T follicular helper cell (primary cell): ENCODE measurements around the gene MMP24OS.
"Not testable (repeated sequence)": the region's sequence is repeated elsewhere in the genome, so short reads cannot be mapped to it uniquely, and the experiment has no call there.

ENCODE experiments used
- DNase-seq: peaks from one replicate; pipeline ENCODE4 v3.0.0-alpha.2; 2020; ENCODE audit warnings: low read depth

The MMP24OS gene

DNA sequence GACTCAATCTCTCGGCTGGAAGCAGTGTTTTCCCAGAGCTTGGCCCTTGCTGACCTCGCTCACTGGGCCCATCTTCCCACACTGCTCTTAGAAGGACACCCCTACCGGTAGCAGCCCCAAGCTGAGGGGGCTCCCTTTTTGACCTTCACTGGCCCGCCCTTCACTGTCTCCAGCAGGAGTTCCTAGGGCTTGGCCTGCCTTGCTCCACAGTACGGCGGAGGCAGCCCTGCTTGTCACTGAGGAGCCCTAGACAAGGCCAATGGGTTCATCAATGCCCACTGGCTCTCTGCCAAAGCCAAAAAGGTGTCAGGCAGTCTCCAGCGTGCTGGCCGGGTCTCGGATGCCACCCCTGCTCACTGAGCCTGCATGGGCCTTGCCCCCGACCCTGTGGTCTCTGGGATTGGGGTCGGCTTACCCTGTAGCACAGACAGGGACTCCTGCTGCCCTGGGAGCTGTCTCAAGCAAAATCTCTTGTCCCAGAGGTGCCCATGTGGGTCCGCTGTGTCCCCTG lies 2.1 kb downstream of the MMP24OS start:
- no peak for DNase-seq

- no peak for DNase-seq
Observed at GRCh38 chr20:35274172-35275092, 3.5 kb downstream of the MMP24OS start.

DNA sequence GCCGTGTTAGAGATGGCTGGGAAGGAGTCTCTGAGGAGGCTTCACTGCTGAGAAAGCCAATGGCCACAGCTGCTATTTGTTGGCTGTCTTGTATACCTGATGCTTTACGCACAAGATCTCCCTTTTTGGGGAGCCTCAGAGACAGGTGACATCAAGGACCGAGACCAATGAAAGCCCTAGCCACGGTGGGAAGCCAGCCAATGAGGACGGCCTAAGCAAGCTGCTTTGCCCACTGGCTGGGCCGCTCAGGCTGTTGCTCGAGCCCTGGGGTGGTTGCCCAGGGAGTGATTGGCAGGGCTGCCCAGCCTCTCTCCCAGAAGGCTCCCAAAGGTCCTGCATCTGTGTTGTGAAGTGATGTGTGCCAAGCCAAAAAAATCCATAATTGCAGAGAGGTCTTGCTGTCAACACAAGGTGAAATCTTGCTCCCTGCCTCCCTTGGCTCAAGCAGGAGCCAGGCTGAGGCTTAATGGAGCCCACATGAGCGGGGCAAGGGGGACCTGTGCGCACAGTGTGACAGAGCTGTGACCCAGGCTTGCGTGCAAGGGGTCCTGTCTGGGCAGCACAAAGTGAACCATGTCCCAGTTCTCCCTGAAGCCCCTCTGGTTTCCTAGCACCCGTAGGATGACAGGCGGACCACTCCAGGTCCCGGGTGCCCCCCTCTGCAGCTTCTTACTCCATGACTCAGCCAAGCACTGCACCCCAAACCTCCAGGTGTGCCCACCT lies 4.3 kb downstream of the MMP24OS start:
- DNase-seq: no peak

- no peak for DNase-seq
Observed at GRCh38 chr20:35271904-35272303, 6.0 kb downstream of the MMP24OS start.

GRCh38 chr20:35271073-35271882 lies 6.6 kb downstream of the MMP24OS start:
- DNase-seq: no peak

DNA sequence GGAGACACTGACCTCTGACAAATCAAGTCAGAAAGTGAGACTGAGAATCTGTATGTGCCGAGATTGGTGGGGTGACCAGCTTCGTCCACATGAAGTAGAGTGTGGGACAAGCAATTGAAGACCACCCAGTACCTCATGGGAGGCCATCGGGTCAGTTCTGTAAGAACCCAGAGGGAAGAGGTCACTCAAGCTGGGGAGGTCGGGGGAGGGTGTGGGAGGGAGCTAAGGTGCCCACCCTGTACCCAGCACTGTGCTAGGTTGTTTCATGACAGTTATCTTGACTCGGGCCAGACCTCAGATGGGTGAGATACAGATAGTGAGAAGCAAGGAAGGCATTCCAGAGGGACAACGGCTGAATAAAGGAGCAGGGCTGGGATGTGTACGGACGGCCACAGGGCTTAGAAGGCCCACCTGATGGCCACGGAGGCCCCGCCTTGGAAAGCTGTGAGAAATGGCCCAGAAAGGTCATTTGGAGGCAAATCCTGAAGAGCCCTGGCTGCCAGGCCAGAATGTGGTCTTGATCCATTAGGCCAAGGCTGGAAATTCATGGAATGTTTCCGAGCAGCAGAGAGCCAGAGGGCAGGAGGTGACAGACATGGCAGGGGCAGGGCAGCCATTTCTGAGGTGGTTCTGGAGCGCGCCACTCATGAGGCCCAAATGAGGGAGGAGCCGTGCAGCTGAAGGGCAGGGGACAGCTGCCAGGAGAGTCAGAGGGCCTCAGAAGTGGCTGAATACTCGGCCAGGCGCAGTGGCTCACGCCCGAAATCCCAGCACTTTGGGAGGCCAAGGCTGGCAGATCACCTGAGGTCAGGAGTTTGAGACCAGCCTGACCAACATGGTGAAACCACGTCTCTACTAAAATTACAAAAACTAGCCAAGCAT lies 7.7 kb downstream of the MMP24OS start:
- DNase-seq: no peak

GRCh38 chr20:35269055-35269781 lies 8.7 kb downstream of the MMP24OS start:
- no peak for DNase-seq

DNA sequence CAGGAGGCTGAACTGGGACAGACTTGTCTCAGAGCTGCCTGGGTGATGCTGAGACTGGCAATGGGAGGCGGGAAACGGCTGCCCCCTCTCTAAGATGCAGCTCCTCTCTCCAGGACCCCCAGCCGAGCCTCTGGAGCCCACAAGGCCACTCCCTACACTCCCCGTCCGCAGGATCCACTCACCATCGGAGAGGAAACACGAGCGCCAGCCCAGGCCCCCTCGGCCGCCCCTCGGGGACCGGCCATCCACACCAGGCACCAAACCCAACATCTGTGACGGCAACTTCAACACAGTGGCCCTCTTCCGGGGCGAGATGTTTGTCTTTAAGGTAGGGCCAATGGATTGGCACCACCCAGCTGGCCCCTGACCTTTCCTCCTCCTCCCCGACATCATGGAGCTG lies 10.8 kb downstream of the MMP24OS start:
- no peak for DNase-seq

GRCh38 chr20:35264755-35265154 lies 13.2 kb downstream of the MMP24OS start:
- DNase-seq: no peak

DNA sequence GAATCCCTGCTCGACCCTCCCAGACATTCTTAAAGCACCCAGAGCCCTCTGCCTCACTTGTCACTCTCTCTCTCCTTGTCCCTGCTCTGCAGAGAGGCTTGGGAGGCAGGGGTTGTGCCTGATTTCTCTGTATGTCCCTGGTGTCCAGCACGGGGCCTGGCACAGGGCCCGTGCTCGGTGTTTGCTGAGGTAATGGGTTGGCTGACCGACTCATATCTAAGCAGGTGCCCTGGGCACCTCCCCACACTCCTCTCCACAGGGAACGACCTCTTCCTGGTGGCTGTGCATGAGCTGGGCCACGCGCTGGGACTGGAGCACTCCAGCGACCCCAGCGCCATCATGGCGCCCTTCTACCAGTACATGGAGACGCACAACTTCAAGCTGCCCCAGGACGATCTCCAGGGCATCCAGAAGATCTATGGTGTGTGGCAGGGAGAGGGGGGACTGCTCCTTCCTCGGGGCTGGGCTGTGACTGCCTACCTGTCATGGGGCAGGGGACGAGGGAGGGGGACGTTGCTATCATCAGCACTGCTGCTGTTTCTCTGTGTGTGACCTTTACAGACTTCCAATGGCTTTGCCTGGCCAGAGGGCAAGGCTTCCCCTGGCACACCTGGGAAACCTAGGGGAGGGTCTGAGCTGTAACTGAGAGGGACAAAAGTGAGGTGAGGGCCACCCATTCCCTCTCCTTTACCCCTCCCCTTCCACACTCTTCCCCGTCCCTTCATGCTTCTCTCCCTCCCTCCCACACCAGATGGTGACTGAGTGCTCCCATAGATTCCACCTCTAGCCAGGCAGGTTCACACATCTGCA lies 14.2 kb downstream of the MMP24OS start:
- DNase-seq: no peak

GRCh38 chr20:35262731-35263531 lies 15.0 kb downstream of the MMP24OS start:
- DNase-seq: not testable (repeated sequence)

DNA sequence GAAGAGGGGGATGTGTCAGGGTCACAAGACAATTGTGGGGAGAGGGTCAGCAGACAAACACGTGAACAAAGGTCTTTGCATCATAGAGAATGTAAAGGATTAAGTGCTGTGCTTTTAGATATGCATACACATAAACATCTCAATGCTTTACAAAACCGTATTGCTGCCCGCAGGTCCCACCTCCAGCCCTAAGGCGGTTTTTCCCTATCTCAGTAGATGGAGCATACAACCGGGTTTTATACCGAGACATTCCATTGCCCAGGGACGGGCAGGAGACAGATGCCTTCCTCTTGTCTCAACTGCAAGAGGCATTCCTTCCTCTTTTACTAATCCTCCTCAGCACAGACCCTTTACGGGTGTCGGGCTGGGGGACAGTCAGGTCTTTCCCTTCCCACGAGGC lies 15.6 kb downstream of the MMP24OS start:
- DNase-seq: not testable (repeated sequence)

DNA sequence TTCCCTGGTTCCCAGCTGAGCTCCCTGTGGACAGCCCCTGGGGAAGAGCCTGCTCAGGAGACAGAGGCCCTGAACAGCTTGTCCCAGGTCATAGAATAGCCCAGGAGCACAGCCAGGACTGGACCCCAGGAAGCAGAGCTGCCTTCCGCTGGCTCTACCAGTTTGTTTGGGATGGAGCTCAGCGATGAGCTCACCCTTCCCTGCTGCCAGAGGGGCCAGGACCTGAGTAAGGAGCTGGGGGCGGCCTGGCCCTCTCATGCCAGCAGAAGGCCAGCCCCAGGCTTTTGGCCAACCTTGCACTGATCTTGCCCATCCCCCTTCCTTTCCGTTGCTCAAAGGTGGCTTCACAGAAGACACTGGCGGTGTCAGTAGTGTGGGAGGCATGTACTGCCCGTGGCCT lies 17.5 kb downstream of the MMP24OS start:
- DNase-seq: no peak

DNA sequence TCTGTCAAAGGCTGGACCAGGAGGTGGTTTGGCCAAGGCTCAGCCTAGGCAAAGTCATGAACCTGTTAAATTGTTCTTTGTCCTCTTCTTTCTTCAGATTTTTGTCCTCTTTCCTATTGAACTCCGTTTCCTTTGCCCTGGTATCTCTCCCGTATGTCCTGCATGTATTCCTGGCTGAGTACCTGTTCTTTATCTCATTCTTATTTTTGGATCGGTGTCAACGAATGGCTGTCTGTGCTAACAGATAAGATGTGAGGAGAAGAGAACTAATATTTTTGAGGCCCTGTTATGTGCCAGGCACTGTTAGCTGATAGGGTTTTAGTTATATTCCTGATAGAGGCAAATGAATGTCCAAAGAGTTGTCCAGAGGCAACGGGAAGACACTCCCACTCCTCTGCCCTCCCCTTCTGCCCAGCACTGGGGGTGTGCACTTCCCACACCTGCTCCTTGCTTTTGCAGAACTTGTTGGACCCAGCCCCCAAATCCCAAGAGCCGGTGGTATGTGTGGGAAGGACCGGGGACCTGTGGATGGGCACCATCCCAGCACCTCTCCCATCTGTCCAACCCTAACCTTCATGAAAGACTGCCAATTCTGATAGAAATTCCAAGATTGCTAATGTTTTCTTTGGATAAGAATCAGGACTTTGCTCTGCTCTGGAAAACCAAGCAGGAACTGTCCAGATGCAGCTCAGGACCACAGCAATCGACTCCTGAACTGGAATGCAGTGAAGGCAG lies 20.6 kb downstream of the MMP24OS start:
- DNase-seq: no peak

- no peak for DNase-seq
Observed at GRCh38 chr20:35254448-35254999, 23.4 kb downstream of the MMP24OS start.

- DNase-seq: no peak
Observed at GRCh38 chr20:35253010-35253409, 24.9 kb downstream of the MMP24OS start.

DNA sequence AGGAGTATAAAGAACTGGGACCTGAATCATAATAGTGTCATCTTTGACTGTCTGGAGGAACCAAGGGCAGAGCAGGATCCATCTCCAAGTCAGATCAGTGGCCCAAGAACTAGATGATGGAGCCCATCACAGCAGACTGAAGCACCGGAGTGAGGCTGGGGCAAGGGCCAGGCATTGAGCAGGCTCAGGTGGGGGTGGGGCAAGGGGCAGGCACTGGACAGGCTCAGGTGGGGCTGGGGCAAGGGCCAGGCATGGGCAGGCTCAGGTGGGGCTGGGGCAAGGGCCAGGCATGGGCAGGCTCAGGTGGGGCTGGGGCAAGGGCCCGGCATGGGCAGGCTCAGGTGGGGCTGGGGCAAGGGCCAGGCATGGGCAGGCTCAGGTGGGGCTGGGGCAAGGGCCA lies 25.3 kb downstream of the MMP24OS start:
- not testable (repeated sequence) for DNase-seq

- no peak for DNase-seq
Observed at GRCh38 chr20:35252037-35252461, 25.9 kb downstream of the MMP24OS start.
